Bone marrow (tissue), 2 donors: ENCODE results near the gene HNRNPLL.
"Not testable (repeated sequence)": the region's sequence is repeated elsewhere in the genome, so short reads cannot be mapped to it uniquely, and the experiment has no call there.

Source experiments
- DNase-seq, 2 donors: peaks; one replicate each; lab custom pipeline; 2025; lab: John Stamatoyannopoulos, UW

The HNRNPLL gene

DNA sequence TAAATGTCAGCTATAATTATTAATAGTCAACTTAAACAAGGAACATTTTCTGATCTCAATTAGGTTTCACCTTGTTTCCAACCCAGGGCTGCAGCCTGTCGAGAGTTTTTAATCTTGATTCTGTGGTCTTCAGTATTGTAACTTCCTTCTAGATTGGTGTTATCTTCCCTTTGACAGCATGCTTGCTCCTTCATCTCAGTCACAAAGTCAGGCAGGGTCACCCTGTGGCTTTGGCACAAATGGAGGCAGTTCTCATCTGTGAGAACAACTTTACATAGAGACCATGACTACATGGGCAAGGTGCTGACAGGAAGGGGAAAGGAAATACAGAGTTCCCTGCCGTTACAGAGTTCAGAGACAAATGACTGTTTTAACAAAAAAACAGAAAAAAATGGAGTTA, 50.5 kb downstream of the HNRNPLL start:
- DNase-seq = no peak

DNA sequence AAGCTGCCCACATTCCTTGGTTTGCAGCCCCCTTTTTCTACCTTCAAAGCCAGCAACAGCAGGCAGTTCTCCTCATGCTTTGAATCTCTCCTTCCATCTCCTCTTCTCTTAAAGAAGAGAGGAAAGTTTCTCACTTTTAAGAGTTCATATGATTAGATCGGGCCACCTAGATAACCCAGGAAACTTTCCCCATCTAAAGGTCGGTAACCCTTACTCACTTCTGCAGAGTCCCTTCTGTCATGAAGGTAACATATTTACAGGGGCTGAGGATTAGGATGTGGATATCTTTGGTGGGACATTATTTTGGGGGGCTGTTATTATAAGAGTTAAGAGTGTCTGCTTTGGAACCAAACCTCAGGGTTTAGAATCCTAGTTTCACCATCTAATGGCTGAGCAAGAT, 51.0 kb downstream of the HNRNPLL start:
- no peak for DNase-seq

DNA sequence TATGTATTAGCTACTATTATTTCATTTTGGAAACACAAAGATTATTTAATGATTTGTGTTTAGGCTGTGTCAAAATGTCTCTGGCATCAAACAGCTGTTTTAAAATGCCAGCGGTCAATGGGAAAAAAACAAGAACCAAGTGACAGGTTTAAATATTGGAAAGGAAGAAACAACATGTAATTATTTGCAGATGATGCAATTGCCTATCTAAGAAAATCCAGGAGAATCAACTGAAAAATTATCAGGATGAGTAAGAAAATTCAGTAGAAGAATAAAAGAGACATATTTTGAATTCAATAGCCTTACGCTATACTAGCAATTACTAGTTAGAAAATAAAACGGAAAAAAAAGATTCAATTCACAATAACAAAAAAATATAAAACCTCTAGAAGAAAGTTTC, 51.6 kb downstream of the HNRNPLL start:
- no peak for DNase-seq

DNA sequence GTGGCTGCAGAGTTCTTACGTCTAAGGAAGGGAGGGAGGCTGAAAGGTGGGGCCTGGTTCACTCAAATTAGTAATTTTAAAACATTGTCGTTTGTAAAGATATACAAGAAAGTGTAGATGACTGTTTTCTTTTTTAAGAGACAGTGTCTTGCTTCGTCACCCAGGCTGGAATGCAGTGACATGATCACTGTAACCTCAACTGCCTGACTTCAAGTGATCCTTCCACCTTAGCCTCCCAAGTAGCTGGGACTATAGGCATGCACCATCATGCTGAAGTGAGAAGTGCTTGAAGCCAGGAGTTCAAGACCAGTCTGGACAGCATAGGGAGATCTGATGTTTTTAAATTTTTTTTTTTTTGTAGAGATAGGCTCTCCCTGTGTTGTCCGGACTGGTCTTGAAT, 52.9 kb downstream of the HNRNPLL start:
- DNase-seq = no peak

DNA sequence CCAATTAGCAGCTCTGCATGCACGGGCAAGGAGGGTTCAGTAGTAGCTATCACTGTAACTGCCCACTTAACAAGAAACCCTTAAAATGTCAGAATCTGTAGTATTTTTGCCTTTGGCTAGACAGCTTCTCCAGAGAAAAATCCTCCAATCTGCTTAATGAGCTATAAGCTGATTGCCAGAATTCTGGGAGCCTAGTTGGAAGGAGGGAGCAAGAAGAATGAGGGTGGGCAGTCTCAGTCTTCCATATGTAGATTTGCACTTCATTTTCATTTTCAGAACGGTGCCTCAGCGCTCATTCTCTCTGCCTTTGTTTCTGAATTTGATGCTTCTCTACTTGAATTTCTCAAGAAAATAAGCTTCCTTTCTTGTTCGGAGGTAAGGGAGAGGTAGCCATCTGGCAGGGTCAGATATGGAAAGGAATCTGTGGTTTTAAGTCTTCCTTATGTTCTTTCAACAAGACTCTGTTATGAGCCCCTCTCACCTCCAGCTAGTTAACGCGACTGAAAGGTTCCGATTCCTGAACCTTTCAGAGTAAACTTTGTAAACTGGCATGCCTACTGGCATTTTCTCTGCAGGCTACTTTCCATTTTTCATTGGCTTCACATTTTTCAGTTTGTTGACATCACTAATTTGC, 53.5 kb downstream of the HNRNPLL start:
- DNase-seq = no peak

DNA sequence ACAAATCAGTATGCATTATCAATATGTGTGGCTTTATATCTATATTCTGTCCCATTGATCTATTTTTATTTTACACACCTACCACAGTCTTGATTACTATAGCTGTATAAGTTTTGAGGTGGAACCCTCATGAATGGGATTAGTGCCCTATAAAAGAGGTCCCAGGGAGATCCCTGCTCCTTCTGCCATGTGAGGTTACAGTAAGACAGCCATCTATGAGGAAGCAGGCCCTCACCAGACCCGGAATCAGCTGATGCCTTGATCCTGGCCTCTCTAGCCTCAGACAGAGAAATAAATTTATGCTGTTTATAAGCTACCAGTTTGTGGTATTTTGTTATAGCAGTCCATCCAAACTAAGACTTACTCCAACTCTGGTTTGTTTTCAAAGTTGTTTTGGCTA, 54.9 kb downstream of the HNRNPLL start:
- DNase-seq = no peak

DNA sequence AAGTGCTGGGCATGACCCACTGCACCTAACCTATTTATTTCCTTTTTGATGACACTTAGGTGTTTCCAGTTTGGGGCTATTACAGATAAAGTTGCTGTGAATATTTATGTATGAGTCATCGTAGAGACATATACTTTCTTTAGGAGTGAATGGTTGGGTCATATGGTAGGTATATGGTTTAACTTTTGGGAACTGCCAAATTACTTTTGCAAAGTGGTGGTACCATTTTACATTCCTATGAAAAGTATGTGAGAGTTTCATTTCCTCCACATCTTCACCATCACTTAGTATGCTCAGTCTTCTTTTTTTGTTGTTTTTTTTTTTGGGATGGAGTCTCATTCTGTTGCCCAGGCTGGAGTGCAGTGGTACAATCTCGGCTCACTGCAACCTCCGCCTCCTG, 56.1 kb downstream of the HNRNPLL start:
- no peak for DNase-seq

DNA sequence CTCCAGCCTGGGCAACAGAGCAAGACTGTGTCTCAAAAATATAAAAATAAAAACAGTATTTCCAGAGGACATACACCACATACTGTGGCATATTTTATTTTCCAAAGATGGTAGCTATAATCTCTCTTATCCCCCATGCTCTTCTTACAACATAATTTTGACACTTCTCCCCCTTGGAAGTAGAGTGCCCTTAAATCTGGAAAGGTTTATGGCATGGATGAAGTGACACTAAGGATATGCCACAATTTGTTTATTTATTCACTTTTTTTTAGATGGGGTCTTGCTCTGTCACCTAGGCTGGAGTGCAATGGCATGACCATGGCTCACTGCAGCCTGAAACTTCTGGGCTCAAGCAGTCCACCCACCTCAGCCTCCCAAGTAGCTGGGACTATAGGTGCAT, 56.7 kb downstream of the HNRNPLL start:
- DNase-seq = no peak

DNA sequence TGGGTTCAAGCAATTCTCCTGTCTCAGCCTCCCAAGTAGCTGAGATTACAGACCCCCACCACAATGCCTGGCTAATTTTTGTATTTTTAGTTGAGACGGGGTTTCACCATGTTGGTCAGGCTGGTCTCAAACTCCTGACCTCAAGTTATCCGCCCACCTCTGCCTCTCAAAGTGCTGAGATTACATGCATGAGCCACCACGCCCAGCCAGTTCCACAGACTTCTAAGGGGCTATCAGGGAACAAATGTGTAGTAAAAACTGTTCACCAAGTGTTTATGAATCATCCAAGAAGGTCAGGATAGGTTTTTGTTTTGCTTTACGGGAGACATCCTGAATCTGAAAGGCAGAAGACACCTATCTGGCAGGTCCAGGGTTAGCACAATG, 60.5 kb downstream of the HNRNPLL start:
- DNase-seq = not testable (repeated sequence)

DNA sequence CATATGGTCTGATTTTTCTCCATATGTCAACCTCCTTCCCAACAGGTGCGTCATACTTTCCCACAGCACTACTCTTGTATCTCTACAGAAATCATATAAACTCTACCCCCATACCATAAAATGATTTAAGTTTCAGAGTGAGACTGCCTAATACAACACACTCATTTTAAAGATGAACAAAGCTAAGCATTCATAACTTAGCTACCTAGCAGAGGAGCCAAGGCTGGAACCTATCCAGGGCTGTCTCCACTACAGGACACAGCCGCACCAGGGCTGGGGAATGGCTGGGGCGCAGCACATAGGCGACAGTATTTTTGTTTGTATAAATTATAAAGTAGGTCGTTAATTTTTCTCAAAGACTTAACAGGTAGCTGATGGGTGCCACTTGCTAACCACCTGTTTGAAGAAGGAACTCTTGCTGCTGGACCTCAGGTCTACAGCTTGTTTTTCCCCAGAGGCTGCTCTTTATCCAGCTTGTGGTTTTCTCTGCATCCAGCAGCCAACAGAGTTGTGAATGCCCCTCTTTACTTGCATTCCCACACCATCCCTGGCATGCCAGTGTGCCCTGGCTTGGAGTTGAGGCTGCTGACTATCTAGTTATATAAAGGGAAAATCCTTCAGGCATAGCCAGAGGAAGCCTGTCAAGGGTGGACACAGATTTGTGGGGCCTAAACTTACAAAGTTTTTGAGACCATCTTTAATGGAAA, 62.0 kb downstream of the HNRNPLL start:
- DNase-seq = no peak

DNA sequence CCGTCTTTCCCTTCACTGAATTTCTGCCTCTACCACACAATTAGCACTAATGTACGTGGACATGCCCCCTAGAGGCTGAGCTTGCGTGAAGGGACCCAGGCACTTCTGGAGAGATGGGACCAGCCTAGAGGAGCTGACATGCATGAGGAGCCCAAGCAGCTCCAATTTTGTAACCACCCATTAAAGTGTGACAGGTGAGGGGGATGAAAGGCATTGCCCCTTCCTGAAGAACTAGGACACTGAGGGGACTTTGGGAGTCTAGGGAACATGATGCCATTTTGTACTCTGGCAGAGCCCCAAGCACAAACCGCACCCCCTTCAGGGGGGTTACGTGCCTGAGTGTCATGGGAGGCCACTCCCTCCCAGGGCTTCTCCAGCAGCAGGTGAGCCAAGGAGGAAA, 63.6 kb downstream of the HNRNPLL start:
- DNase-seq = no peak

DNA sequence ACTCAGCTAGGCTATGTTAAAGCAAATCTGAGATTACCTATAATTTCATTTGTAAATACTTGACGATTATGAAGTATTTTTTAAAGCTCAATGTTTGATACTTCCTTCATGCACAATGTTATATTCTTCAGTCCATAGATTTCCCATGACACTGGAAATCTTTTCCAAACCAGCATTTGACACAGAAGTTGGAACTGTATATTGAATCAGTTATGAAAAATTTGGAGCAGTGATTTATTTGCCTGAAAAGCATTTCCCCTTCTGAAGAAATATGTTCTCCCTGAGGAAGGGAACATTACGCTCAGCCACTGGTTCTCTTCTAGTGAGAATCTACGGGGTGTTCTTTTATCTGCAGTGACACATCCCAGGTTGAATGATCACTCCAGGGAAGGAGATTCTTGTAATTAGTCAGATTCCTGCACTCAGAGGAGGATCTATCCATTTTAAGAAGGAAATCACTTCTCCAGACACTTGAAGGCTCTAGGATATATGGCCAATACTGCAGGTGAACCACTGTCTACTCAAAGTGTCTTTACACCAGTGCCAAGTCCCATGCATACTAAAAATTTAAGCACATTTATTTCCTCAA, 64.7 kb downstream of the HNRNPLL start:
- no peak for DNase-seq

DNA sequence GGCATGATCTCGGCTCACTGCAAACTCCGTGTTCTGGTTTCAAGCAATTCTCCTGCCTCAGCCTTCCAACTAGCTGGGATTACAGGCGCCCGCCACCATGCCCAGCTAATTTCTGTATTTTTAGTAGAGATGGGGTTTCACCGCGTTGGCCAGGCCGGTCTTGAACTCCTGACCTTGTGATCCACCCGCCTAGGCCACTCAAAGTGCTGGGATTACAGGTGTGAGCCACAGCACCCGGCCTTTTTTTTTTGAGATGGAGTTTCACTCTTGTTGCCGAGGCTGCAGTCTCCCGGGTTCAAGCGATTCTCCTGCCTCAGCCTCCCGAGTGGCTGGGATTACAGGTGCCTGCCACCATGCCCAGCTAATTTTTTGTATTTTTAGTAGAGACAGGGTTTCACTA, 65.4 kb downstream of the HNRNPLL start:
- not testable (repeated sequence) for DNase-seq

DNA sequence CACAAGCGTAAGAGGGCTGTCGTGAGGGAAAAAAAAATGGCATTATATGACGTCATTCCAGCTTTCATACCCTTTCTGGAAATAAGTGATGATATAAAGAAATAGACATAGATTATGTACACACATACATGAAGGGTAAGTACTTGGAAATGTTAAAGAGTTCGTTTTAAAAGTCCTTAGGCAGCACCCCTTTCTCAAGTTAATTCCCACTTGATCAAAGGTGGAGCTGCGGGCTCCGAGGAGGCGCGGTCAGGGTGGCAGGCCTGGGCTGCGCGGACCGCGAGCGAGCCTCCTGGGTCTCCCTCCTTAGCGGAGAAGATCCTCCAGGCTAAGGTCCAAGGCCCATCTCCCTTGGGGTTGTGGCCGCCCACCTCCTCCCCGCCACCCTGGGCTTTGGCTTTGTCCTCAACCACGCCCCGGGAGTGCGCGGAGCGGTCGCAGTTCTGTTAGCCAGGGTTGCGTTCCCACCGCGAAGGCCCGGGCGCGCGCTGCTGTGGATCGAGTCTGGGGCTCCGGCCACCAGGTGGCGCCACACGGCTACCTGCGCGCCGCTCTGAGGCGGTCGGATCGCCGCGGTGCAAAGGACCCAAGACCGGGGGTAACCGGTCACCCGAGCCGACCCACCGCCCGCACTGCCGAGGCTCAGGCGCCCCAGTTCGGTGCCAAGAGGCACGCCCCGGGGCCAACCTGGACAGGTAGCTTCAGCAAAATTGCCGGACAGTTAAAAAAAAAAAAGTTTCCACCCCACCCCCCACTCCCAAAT, 66.8 kb downstream of the HNRNPLL start:
- DNase-seq = peak in 1 of 2 donors; percentile 51

DNA sequence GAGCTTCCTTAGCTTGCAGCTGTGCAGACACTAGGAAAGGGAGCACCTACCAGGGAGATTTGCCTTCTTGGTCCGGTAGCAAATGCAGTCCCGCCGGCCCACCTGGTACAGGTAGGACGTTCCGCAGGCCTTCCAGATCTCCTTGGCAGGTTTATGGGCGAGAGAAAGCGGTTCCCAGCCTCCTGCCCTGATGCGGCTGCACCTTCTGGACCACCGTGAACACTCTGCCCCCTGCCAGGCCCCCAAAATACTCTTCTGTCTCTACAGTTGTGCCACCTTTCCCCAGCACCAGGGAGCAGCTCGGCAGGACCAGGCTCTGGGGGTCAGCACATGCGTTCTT, 67.4 kb downstream of the HNRNPLL start:
- no peak for DNase-seq

DNA sequence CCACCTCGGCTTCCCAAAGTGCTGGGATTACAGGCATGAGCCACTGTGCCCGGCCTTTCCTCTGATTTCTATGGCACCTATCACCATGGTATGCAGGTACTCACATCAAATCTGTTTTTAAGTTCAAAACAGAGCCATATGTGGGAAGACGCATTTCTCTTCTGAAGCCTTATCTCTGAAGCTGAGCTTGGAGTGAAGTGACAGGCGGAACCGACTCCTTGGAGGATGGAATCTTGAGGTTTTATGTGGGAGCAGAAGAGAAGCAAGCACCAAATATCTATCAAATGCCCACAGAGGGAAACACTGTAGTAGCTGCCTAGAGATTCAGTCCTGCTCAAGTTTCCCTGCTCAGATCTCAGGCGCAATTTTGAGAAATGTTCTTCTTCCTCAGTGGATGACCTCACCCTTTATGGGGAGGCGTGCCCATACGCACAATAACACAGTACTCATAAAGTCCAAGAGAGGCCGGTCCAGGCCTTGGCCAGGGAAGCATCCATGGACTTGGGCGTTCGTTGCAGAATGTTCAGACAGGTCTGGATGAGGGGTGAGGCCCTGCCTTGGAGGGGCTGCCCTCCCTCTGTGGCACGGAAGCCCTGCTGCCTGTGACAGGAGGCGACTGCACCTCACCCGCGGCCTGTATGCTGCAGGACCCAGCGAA, 67.9 kb downstream of the HNRNPLL start:
- no peak for DNase-seq

DNA sequence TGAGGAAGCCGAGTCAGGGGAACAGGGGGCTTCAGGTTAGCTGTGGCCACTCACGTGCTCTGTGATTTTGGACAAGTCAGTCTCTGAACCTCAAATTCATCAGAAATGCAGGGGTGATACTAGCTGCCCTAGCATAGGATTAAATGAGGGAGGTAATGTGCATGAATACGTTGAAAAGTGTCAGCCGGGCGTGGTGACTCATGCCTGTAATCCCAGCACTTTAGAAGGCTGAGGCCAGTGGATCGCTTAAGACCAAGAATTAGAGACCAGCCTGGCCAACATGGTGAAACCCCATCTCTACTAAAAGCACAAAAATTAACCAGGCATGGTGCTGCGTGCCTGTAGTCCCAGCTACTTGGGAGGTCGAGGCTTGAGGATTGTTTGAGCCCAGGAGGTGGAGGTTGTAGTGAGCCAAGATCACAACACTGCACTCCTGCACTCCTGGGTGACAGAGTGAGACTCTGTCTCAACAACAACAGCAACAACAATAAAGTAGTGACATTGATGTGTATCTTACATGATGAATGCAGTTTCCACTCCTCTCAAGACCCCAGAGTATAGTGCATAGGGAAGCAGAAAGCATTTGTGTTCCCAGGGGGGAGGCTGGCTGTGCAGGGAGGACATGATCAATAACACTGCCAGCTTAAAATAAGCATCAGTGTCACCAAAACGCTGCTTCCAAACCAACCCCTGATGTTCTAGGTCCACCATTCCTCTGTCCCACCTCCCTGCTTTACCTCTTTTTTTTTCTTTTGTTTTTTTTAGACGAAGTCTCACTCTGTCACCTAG, 68.8 kb downstream of the HNRNPLL start:
- no peak for DNase-seq

DNA sequence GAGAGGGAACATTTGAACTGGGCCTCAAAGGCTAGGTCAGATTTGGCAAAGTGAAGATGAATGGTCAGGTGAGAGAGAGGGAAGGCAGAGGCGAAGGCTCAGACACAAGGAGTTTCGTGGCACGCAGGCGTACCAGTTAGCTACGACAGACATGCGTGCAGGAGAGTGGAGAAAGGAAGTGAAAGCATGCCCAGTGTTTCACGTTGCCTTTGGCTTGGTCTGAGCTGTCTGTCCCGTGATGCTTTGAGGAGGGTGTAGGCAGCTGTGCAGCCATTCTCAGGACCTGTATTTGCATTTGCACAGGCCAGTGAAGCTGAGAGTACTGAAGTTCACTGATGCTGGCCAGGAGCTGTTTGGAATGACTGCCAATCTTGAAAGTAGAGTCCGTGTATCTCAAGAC, 69.5 kb downstream of the HNRNPLL start:
- no peak for DNase-seq

DNA sequence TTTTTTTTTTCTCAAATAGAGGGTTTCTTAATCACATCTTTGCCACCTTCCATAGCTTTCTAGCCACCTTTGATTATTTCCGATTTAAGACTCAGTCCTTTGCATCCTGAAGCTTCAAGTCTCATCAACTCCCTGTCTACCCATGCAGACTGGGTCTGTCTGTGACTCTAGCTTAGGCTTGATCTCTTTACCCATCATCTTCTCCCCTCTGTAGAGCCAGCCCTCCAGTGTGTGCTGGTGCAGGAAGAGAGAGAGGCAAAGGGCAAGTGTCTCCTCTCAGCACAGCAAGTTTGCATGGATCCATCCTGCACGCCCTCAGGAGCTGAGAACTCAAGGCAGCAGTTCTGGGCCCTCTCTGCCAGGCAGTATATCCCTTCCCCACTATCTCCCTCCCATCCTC, 70.4 kb downstream of the HNRNPLL start:
- no peak for DNase-seq

DNA sequence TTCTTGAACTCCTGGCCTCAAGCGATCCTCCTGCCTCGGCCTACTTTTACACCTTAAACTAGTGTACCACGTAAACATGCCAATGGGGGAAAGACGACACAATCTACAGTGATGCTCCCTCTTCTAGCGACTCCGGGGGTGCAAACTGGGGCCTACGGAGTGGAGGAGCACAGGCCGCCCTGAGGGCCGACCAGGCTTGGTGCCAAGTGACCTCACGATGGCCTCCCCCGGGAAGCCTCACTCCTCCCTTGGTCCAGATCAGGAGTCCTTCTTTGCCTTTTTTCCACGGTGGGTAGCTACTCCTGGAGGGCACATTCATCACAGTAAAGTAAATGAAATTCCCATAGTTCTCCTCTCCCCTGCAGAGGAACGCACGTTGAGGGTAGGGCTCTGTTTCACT, 73.5 kb downstream of the HNRNPLL start:
- no peak for DNase-seq

DNA sequence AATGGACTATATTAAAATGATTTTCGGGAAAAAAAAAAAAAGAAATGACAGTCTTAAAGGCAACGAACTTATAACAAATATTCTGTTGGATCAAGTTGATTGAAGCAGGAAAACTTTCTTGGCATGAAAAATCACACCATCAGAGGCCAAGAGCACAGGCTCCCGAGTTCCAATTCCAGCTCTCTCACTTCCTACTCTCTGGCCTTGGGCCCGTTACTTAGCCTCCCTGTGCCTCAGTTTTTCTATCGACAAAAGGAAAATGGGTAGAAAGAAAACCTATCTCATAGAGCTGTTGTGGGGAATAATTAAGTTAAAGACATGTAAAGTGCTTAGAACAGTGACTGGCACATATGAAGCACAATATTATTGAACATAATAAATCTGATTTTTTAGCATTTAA, 74.2 kb downstream of the HNRNPLL start:
- DNase-seq = no peak

DNA sequence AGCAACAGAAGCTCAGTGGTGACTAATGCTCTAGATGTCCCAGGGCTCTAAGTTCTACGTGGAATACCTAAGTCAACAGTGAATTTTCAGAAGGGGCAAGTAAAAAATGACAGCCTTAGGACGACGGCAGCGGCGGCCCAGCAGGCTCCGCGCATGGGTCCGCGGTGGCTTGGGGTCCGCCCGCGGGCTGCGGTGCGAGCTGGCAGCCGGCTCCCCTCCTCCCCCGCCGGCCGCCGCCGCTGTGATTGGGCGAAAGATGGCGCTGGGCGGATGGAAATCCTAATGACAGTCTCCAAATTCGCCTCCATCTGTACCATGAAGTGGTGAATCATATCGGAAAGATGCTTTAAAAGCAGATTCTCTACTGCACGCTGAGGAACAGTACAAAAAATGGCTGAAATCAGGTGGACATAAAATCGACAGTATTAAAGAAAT, 74.7 kb downstream of the HNRNPLL start:
- DNase-seq = no peak
